Astrocyte (in vitro differentiated cells and primary cell): ENCODE data around the gene IL1RAPL2. TPM values are rescaled to one million over a fixed set of nuclear protein-coding genes. Genes with fewer than 3 reads are reported as not detected.

ENCODE experiments used
- DNase-seq: peaks from one replicate; pipeline ENCODE4 v3.0.0-alpha.2; 2010; ENCODE audit warnings: low read depth
- FAIRE-seq: peaks from 2 replicates; lab custom pipeline; 2011; peaks lifted over from hg19 to GRCh38; lab: Jason Lieb, UNC
- H2AFZ ChIP-seq: 2 replicates; pipeline ENCODE4 v1.6.0; 2012; ENCODE audit warnings: low read depth, low read length, inconsistent platforms
- H3K27ac ChIP-seq: 2 replicates; pipeline ENCODE4 v1.5.1; 2011; ENCODE audit warnings: low read depth, low read length, inconsistent platforms
- H3K27me3 ChIP-seq: 2 replicates; pipeline ENCODE4 v1.6.0; 2011; ENCODE audit warnings: low read length, inconsistent platforms; ENCODE audit not compliant: insufficient read depth
- H3K36me3 ChIP-seq: 2 replicates; pipeline ENCODE4 v1.5.1; 2011; ENCODE audit warnings: low read length, inconsistent platforms; ENCODE audit not compliant: insufficient read depth
- H3K4me1 ChIP-seq: 2 replicates; pipeline ENCODE4 v1.5.1; 2011; ENCODE audit warnings: low read length, inconsistent platforms; ENCODE audit not compliant: insufficient read depth
- H3K4me2 ChIP-seq: 2 replicates; pipeline ENCODE4 v1.6.0; 2012; ENCODE audit warnings: low read length, inconsistent platforms
- H3K4me3 ChIP-seq: 2 replicates; pipeline ENCODE4 v1.5.1; 2011; ENCODE audit warnings: low read depth, mild to moderate bottlenecking, low read length, inconsistent platforms; ENCODE audit not compliant: insufficient read depth
- H3K79me2 ChIP-seq: 2 replicates; pipeline ENCODE4 v1.6.0; 2012; ENCODE audit warnings: mild to moderate bottlenecking, low read length, inconsistent platforms; ENCODE audit not compliant: insufficient read depth
- H3K9ac ChIP-seq: 2 replicates; pipeline ENCODE4 v1.6.0; 2012; ENCODE audit warnings: mild to moderate bottlenecking, low read length, inconsistent platforms
- H3K9me3 ChIP-seq: 2 replicates; pipeline ENCODE4 v1.5.1; 2012; ENCODE audit warnings: low read depth, mild to moderate bottlenecking, low read length, inconsistent platforms; ENCODE audit not compliant: insufficient read depth
- H4K20me1 ChIP-seq: 2 replicates; pipeline ENCODE4 v1.6.0; 2012; ENCODE audit warnings: low read length, inconsistent platforms; ENCODE audit not compliant: insufficient read depth
- H3K27ac Mint-ChIP-seq: one replicate; pipeline ENCODE4 v1.8.0; 2021; ENCODE audit warnings: mild to moderate bottlenecking, mixed read lengths; ENCODE audit not compliant: unreplicated experiment
- H3K27me3 Mint-ChIP-seq: one replicate; pipeline ENCODE4 v1.8.0; 2021; ENCODE audit warnings: low read depth, mixed read lengths; ENCODE audit not compliant: unreplicated experiment
- H3K36me3 Mint-ChIP-seq: one replicate; pipeline ENCODE4 v1.8.0; 2021; ENCODE audit warnings: low read depth, mixed read lengths; ENCODE audit not compliant: unreplicated experiment
- H3K4me1 Mint-ChIP-seq: one replicate; pipeline ENCODE4 v1.8.0; 2021; ENCODE audit warnings: low read depth, mixed read lengths; ENCODE audit not compliant: unreplicated experiment
- H3K4me3 Mint-ChIP-seq: one replicate; pipeline ENCODE4 v1.8.0; 2021; ENCODE audit warnings: mild to moderate bottlenecking, moderate library complexity, mixed read lengths; ENCODE audit not compliant: unreplicated experiment
- H3K9me3 Mint-ChIP-seq: one replicate; pipeline ENCODE4 v1.8.0; 2021; ENCODE audit warnings: mild to moderate bottlenecking, mixed read lengths; ENCODE audit not compliant: unreplicated experiment
- CTCF ChIP-seq: IDR thresholded peaks from 2 replicates; pipeline ENCODE4 v1.5.1; 2011; ENCODE audit warnings: low read depth, mild to moderate bottlenecking, inconsistent platforms, low read length, moderate library complexity; ENCODE audit not compliant: insufficient read depth
- EZH2 ChIP-seq: IDR thresholded peaks from 2 replicates; pipeline ENCODE4 v1.6.1; 2012; ENCODE audit warnings: mild to moderate bottlenecking, low read length, inconsistent platforms; ENCODE audit not compliant: insufficient read depth
- total RNA-seq: library from RNA; stranded (reverse); gene quantifications from 2 replicates; pipeline ENCODE4 v1.2.1, GENCODE V29; 2021

Gene IL1RAPL2
- total RNA-seq, 1 donor from 2014 or later, result 0.16 TPM

DNA sequence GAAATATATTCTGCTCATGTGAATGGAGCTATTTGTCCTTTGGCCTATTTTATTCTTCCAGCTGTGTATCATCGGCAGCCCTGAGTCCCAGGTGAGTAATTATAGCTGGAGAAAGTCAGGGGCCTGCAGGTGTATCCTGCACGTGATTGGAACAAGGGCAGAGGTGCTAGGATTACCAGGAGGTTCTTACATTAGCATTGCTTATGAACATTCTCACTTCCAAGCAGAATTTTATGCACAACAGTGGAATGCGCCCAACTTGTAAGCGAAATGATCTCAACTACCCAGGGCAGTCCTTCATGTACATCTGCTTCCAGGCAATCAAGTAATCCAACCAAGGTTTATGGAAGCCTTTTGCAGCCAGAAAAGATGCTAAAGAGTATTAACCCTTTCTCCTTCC lies 1187.4 kb downstream of the IL1RAPL2 start:
- DNase-seq (no peak), FAIRE-seq (no peak)
- H4K20me1 ChIP-seq, result no peaks in the 10 kb centered on the region
- no peaks in the 10 kb centered on the region for H3K36me3 Mint-ChIP-seq
- no peaks in the 10 kb centered on the region for H3K9me3 ChIP-seq
- no peak overlapping the region for H3K4me2 ChIP-seq
- H3K9me3 Mint-ChIP-seq, result no peaks in the 10 kb centered on the region
- H3K79me2 ChIP-seq, result no peaks in the 10 kb centered on the region
- H3K4me1 Mint-ChIP-seq, result no peaks in the 10 kb centered on the region
- H2AFZ ChIP-seq, result no peak overlapping the region
- H3K4me3 Mint-ChIP-seq, result no peak overlapping the region
- H3K27ac Mint-ChIP-seq, result no peak overlapping the region
- H3K36me3 ChIP-seq, result no peaks in the 10 kb centered on the region
- TF ChIP-seq EZH2 (no peak), CTCF (no peak)
- H3K27me3 ChIP-seq, result no peaks in the 10 kb centered on the region
- H3K27me3 Mint-ChIP-seq, result no peaks in the 10 kb centered on the region
- H3K27ac ChIP-seq, result no peak overlapping the region
- H3K4me1 ChIP-seq, result no peaks in the 10 kb centered on the region
- no peak overlapping the region for H3K4me3 ChIP-seq
- H3K9ac ChIP-seq, result no peak overlapping the region

- H3K27me3 Mint-ChIP-seq, result no peaks in the 10 kb centered on the region
- H3K36me3 Mint-ChIP-seq, result no peaks in the 10 kb centered on the region
- FAIRE-seq, result peak; percentile 45
- no peak overlapping the region for H3K4me3 Mint-ChIP-seq
- no peaks in the 10 kb centered on the region for H3K79me2 ChIP-seq
- no peak overlapping the region for H3K27ac Mint-ChIP-seq
- no peak overlapping the region for H3K27ac ChIP-seq
- DNase-seq, result no peak
- H3K36me3 ChIP-seq, result no peaks in the 10 kb centered on the region
- H3K4me3 ChIP-seq, result no peak overlapping the region
- H3K4me2 ChIP-seq, result no peak overlapping the region
- H3K9ac ChIP-seq, result no peak overlapping the region
- H2AFZ ChIP-seq, result no peak overlapping the region
- no peak for TF ChIP-seq CTCF
- TF ChIP-seq EZH2, result no peak
- no peaks in the 10 kb centered on the region for H4K20me1 ChIP-seq
- no peaks in the 10 kb centered on the region for H3K9me3 ChIP-seq
- H3K9me3 Mint-ChIP-seq, result no peaks in the 10 kb centered on the region
- H3K4me1 Mint-ChIP-seq, result no peaks in the 10 kb centered on the region
- no peaks in the 10 kb centered on the region for H3K4me1 ChIP-seq
- no peaks in the 10 kb centered on the region for H3K27me3 ChIP-seq
These were observed 1188.4 kb downstream of the IL1RAPL2 start for GRCh38 chrX:105754286-105754964.

DNA sequence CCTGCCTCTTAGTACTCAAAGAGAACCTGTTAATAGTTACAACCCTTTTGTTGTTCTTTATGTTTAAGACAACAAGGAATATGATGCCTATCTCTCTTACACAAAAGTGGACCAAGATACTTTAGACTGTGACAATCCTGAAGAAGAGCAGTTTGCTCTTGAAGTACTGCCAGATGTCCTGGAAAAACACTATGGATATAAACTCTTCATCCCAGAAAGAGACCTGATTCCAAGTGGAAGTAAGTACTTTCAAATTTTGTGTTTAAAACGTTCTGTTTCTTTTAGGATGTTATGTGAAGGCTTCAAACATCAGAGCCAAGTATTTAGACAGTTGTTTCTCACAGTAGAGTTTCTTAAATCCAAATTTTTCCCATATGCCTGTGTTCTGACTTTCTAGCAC lies 1189.1 kb downstream of the IL1RAPL2 start:
- Histone ChIP-seq H2AFZ (no peak overlapping the region), H3K9me3 (no peaks in the 10 kb centered on the region), H3K27me3 (no peaks in the 10 kb centered on the region), H3K79me2 (no peaks in the 10 kb centered on the region), H3K4me1 (no peaks in the 10 kb centered on the region), H3K27ac (no peak overlapping the region), H3K4me2 (no peak overlapping the region), H3K36me3 (no peaks in the 10 kb centered on the region), H4K20me1 (no peaks in the 10 kb centered on the region), H3K9ac (no peak overlapping the region), H3K4me3 (no peak overlapping the region)
- DNase-seq, result no peak
- peak; percentile 59 for FAIRE-seq
- no peak overlapping the region for H3K4me3 Mint-ChIP-seq
- no peaks in the 10 kb centered on the region for H3K27me3 Mint-ChIP-seq
- H3K9me3 Mint-ChIP-seq, result no peaks in the 10 kb centered on the region
- TF ChIP-seq CTCF (no peak), EZH2 (no peak)
- no peaks in the 10 kb centered on the region for H3K36me3 Mint-ChIP-seq
- no peak overlapping the region for H3K27ac Mint-ChIP-seq
- H3K4me1 Mint-ChIP-seq, result no peaks in the 10 kb centered on the region
